Adrenal gland (tissue), 12 donors: ENCODE measurements around the gene MEI4. TPM values are rescaled to one million over a fixed set of nuclear protein-coding genes. Genes with fewer than 3 reads are reported as not detected.

ENCODE experiments used
- DNase-seq, 7 donors: peaks; one replicate each; pipeline ENCODE4 v3.0.0-alpha.2; 2019 to 2020
- H3K27ac ChIP-seq, 5 donors: fragments of 200-600 bp; sonication (generic) in 4 of 5; 1 replicate in 3 of 5; 2 replicates in 2 of 5; pipeline versions ENCODE4 v1.5.1 to v1.8.0; 2016 to 2020; ENCODE audit warnings: mild to moderate bottlenecking in 1 of 5
- H3K27me3 ChIP-seq: fragments of 200-600 bp; 2 replicates; pipeline ENCODE4 v1.8.0; 2021
- H3K36me3 ChIP-seq, 2 donors: fragments of 200-600 bp; replicated peaks in 1 of 2; 1 replicate in 1 of 2; 2 replicates in 1 of 2; pipeline versions ENCODE4 v1.5.1 to v1.8.0; 2018 to 2022
- H3K4me1 ChIP-seq, 2 donors: fragments of 200-600 bp; replicated peaks in 1 of 2; 1 replicate in 1 of 2; 2 replicates in 1 of 2; pipeline versions ENCODE4 v1.5.1 to v1.8.0; 2018 to 2021
- H3K4me3 ChIP-seq, 4 donors: fragments of 200-600 bp; sonication (generic) in 3 of 4; one replicate each; pipeline ENCODE4 v1.5.1; 2016 to 2018
- H3K9me3 ChIP-seq, 3 donors: fragments of 200-600 bp; sonication (generic) in 1 of 3; replicated peaks in 1 of 3; 1 replicate in 2 of 3; 2 replicates in 1 of 3; pipeline versions ENCODE4 v1.5.1 to v1.8.0; 2016 to 2021
- CTCF ChIP-seq, 6 experiments: fragments of 450-650 bp in 4 of 6; fragments of 200-600 bp in 2 of 6; sonication (generic) in 1 of 6; IDR thresholded peaks; 1 replicate in 5 of 6; 2 replicates in 1 of 6; pipeline versions ENCODE4 v1.5.1 to v1.8.0; 2016 to 2021; ENCODE audit warnings: antibody characterized with exemption in 6 of 6, mild to moderate bottlenecking in 2 of 6, moderate library complexity in 1 of 6
- POLR2A ChIP-seq, 2 donors: fragments of 450-650 bp; IDR thresholded peaks; one replicate each; pipeline ENCODE4 v1.6.1; 2017; ENCODE audit warnings: antibody characterized with exemption in 2 of 2, mild to moderate bottlenecking in 2 of 2, moderate library complexity in 1 of 2
- WGBS, 4 donors: extraction: QIAGEN DNeasy Blood & Tissue Kit in 2 of 4; methylation state at CpG; one replicate each; pipeline versions ENCODE4 v1.1.5 to v1.1.7; 2013 to 2017; 5-methylcytosine and 5-hydroxymethylcytosine counted together
- intact Hi-C, 2 donors: fragments of 100-400 bp; cut with DNase I; formaldehyde crosslinking; loops; one replicate each; pipeline versions ENCODE4 v1.14.1 to v1.15.0; 2022 to 2023
- polyA plus RNA-seq, 3 donors: library from polyadenylated mRNA; stranded (reverse); fragments of 200-250 nt in 2 of 3; fragments of 350-450 nt in 1 of 3; fragmentation: Illumina TruSeq in 1 of 3; extraction: RNeasy Lipid Tissue Mini Kit (QIAGEN cat#74804) in 1 of 3; gene quantifications; one replicate each; pipeline ENCODE4 v1.2.3, GENCODE V29; 2013 to 2014
- total RNA-seq, 9 donors: library from RNA; depleted of rRNA in 4 of 9; stranded (reverse); fragments of >200 nt in 4 of 9; fragments of 120-200 nt in 1 of 9; fragmentation: NEBNext Ultra II Directional in 1 of 9; extraction: Animal tissue kit (Norgen Biotek cat#: 25700) in 1 of 9; gene quantifications; one replicate each; pipeline versions ENCODE4 v1.1.0 to v1.2.4, GENCODE V29; 2013 to 2023
- donor health status: healthy with polysubstance abuse.
- donor health status: Bipolar disorder and iron deficiency.
- donor health status: DM: yes; HTN: yes; CAD: no.
- donor health status: DM: no; HTN: no; CAD: no.
- donor health status: DM: no; HTN: no; CAD: no.
- donor health status: DM: yes; HTN: yes; CAD: no.

MEI4 gene
- total and polyA plus RNA-seq, 12 donors, result 0.16 to 2.8 (median 0.66) TPM

- H3K36me3 ChIP-seq, result no peaks in the 10 kb centered on the region
- H3K9me3 ChIP-seq, result no peaks in the 10 kb centered on the region
- no peak overlapping the region for H3K27ac ChIP-seq
- DNase-seq, result no peak
- intact Hi-C loops, result no loop called here
- no peak overlapping the region for H3K4me3 ChIP-seq
- no peaks in the 10 kb centered on the region for H3K4me1 ChIP-seq
- no peak for TF ChIP-seq POLR2A (IDR thresholded peaks at IDR 0.05)
- no peak for TF ChIP-seq CTCF (IDR thresholded peaks at IDR 0.05)
- 47 to 65% (median 63%) methylated on average over 2 of the region's 2 CpGs for WGBS, 4 donors
- H3K27me3 ChIP-seq, result no peaks in the 10 kb centered on the region
Measured at GRCh38 chr6:77619114-77619513, 33.7 kb upstream of the MEI4 start.

GRCh38 chr6:77620278-77620882, 32.5 kb upstream of the MEI4 start:
- no peaks in the 10 kb centered on the region for H3K9me3 ChIP-seq
- no peaks in the 10 kb centered on the region for H3K36me3 ChIP-seq
- 79 to 98% (median 90%) methylated on average over 1 of the region's 1 CpG for WGBS, 4 donors
- no peaks in the 10 kb centered on the region for H3K4me1 ChIP-seq
- peak in 3 of 7 donors; percentile 10 to 22 (median 18) for DNase-seq
- no peaks in the 10 kb centered on the region for H3K27me3 ChIP-seq
- H3K4me3 ChIP-seq, result no peak overlapping the region
- intact Hi-C loops, result no loop called here
- no peak overlapping the region for H3K27ac ChIP-seq
- TF ChIP-seq POLR2A (IDR thresholded peaks at IDR 0.05) (no peak), CTCF (IDR thresholded peaks at IDR 0.05) (peak in 5 of 6 experiments; percentile 16 to 52 (median 24))

- no peaks in the 10 kb centered on the region for H3K9me3 ChIP-seq
- intact Hi-C loops, result no loop called here
- no peak for DNase-seq
- 82 to 88% (median 86%) methylated on average over 5 of the region's 5 CpGs for WGBS, 4 donors
- H3K27me3 ChIP-seq, result no peaks in the 10 kb centered on the region
- H3K4me3 ChIP-seq, result no peak overlapping the region
- no peak overlapping the region for H3K27ac ChIP-seq
- TF ChIP-seq POLR2A (IDR thresholded peaks at IDR 0.05), result no peak
- TF ChIP-seq CTCF (IDR thresholded peaks at IDR 0.05), result no peak
- no peaks in the 10 kb centered on the region for H3K4me1 ChIP-seq
- no peaks in the 10 kb centered on the region for H3K36me3 ChIP-seq
Measured at GRCh38 chr6:77624515-77624914, 28.3 kb upstream of the MEI4 start.

- WGBS, 4 donors, result 86 to 92% (median 90%) methylated on average over 1 of the region's 1 CpG
- Histone ChIP-seq H3K4me1 (no peaks in the 10 kb centered on the region), H3K4me3 (no peak overlapping the region), H3K27ac (no peak overlapping the region), H3K27me3 (no peaks in the 10 kb centered on the region), H3K9me3 (no peaks in the 10 kb centered on the region), H3K36me3 (no peaks in the 10 kb centered on the region)
- intact Hi-C loops, result no loop called here
- TF ChIP-seq POLR2A (IDR thresholded peaks at IDR 0.05), result no peak
- no peak for TF ChIP-seq CTCF (IDR thresholded peaks at IDR 0.05)
- DNase-seq, result no peak
Measured at GRCh38 chr6:77626426-77626825, 26.4 kb upstream of the MEI4 start.
